Measurements from ENCODE around the gene ALKAL2.
"Not testable (repeated sequence)": the region's sequence is repeated elsewhere in the genome, so short reads cannot be mapped to it uniquely, and the experiment has no call there.

ALKAL2 gene, protein sequence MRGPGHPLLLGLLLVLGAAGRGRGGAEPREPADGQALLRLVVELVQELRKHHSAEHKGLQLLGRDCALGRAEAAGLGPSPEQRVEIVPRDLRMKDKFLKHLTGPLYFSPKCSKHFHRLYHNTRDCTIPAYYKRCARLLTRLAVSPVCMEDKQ

DNA sequence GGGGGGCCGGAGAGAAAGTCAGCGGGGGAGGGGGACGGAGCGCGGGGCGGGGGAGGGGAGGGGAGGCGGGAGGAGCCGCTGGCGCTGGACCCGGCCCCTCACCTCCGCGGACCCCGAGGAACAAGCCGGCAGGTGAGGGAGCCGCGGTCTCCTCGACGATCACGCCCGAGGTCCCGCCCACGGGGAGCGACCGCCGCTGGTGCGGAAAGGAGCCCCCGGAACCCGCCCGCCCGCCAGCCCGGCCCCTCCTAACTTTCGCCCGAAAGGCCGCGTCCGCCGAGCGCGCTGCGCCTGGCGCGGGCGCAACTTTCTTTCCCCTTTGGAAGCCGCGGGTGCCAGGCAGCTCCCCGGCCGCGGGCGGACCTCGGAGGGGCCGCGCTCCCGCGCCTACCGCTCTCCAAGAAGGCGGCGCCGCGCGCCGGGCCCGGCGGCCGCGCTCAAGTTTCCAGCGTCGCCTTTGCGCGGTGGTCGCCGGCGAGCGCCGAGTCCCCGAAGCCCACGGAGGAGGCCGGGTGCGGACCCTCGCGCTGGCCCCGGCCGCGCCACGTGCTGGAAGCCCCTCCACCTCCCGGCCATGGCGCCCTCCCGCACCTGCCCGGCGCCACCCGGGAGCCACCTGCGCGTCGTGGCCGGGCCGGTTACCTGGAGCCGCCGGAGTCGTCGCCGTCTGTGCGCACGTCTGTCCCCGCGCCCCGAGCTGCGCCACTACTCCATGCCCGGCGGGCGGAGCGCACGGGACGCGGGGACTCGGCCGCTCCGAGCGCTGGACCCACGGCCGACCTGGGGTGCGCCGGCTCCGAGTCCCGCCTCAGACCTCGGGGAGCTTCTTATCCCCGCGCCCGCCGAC, at the start of gene ALKAL2:
ALKAL2 (minus strand) TSS at position 181 of the 847 bp plus-strand sequence. CDS start 256 bp downstream, outside the sequence.
- TF ChIP-seq, protein P1, sequence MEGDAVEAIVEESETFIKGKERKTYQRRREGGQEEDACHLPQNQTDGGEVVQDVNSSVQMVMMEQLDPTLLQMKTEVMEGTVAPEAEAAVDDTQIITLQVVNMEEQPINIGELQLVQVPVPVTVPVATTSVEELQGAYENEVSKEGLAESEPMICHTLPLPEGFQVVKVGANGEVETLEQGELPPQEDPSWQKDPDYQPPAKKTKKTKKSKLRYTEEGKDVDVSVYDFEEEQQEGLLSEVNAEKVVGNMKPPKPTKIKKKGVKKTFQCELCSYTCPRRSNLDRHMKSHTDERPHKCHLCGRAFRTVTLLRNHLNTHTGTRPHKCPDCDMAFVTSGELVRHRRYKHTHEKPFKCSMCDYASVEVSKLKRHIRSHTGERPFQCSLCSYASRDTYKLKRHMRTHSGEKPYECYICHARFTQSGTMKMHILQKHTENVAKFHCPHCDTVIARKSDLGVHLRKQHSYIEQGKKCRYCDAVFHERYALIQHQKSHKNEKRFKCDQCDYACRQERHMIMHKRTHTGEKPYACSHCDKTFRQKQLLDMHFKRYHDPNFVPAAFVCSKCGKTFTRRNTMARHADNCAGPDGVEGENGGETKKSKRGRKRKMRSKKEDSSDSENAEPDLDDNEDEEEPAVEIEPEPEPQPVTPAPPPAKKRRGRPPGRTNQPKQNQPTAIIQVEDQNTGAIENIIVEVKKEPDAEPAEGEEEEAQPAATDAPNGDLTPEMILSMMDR (IDR thresholded peaks at IDR 0.05; ENCODE audit: borderline replicate concordance, control extremely low read depth, extremely low read depth, insufficient read depth, missing control alignments) = no peak
- peak; percentile 42 for DNase-seq (ENCODE audit: low spot score)
- in situ Hi-C loops (cut with MboI; ENCODE audit: low sequenced_read_pairs, unreplicated experiment) = no loop called here

DNA sequence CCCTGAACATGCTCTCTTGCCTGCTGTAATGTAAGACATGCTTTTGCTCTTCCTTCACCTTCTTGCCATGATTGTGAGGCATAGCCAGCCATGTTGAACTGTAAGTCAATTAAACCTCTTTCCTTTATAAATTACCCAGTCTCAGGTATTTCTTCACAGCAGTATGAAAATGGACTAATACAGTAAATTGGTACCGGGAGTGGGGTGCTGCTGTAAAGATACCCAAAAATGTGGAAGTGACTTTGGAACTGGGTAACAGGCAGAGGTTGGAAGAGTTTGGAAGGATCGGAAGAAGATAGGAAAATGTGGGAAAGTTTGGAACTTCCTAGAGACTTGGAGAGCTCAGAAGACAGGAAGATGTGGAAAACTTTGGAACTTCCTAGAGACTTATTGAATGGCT, 49.1 kb upstream of the ALKAL2 start:
- DNase-seq (ENCODE audit: low spot score); in situ Hi-C loops (cut with MboI; ENCODE audit: low sequenced_read_pairs, unreplicated experiment): not testable (repeated sequence)

DNA sequence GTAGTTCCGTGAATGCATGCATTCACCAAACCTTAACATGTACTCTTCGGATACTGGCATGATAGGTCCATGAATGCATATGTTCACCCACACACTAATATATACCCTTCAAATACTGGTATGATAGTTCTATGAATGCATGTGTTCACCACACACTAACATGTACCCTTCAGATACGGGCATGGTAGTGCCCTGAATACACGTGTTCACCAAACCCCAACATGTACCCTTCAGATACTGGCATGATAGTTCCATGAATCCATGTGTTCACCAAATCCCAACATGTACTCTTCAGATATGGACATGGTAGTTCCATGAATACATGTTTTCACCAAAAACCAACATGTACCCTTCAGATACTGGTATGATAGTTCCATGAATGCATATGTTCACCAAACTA, 48.5 kb upstream of the ALKAL2 start:
- no peak for DNase-seq (ENCODE audit: low spot score)
- in situ Hi-C loops (cut with MboI; ENCODE audit: low sequenced_read_pairs, unreplicated experiment) = no loop called here
- TF ChIP-seq, protein P1 (IDR thresholded peaks at IDR 0.05; ENCODE audit: borderline replicate concordance, control extremely low read depth, extremely low read depth, insufficient read depth, missing control alignments) = no peak

DNA sequence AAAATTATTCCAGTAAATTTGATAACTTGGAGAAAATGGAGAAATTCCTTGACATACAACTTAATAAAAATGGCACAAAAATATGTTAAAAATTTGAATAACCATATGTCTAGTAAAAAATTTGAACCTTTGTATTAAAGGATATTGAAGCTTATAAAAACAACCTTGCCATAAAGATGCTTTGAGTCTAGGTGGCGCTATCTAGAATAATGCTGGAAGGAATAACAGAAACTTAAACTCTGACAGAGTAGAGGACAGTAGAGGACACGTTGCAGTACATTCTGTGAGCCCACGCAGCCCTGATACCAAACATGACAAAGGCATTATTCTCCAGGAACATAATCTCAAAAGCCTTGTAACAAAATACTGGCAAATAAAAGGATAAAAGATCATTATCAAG, 44.7 kb upstream of the ALKAL2 start:
- TF ChIP-seq, protein P1 (IDR thresholded peaks at IDR 0.05; ENCODE audit: borderline replicate concordance, control extremely low read depth, extremely low read depth, insufficient read depth, missing control alignments) = no peak
- no peak for DNase-seq (ENCODE audit: low spot score)
- in situ Hi-C loops (cut with MboI; ENCODE audit: low sequenced_read_pairs, unreplicated experiment) = no loop called here

DNA sequence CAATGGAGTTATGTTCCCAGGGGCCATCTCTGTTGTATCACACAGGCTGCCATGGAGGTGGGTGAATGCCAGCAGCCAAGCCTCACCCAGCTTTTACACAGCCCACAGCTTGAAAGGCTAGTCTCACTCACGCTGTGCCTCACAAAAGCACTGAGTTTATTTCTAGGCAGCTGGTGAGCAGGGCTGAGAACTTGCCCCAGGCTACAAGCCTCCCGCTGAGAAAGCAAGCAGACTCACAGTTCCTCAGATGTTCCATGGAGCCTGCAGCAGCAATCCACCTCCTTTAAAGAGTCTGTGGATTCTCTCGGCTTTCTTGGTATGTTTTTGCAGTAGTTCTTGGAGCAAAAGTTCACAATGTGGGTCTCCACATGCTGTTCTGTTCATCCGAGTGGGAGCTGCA, 40.9 kb upstream of the ALKAL2 start:
- TF ChIP-seq, protein P1 (IDR thresholded peaks at IDR 0.05; ENCODE audit: borderline replicate concordance, control extremely low read depth, extremely low read depth, insufficient read depth, missing control alignments) = no peak
- no peak for DNase-seq (ENCODE audit: low spot score)
- in situ Hi-C loops (cut with MboI; ENCODE audit: low sequenced_read_pairs, unreplicated experiment) = no loop called here

DNA sequence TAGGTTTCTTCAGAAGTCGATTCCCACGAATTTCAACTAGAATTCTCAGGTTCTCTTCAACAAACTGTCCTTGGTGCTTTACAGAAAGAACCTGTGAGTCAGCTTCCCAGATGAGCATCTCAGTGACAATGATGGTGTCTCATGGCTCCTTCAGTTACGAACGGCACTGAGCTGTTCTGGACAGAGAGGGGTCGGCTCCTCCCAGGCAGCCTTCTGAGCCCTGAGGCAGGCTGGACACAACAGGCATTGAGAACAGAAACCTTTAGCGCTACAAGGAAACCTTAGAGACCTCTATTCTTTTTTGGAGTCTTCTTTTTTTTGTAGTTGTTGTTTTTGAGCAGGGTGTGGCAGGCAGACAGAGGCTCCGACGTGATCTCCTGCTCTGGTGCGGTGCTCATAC, 35.1 kb upstream of the ALKAL2 start:
- TF ChIP-seq, protein P1 (IDR thresholded peaks at IDR 0.05; ENCODE audit: borderline replicate concordance, control extremely low read depth, extremely low read depth, insufficient read depth, missing control alignments) = no peak
- in situ Hi-C loops (cut with MboI; ENCODE audit: low sequenced_read_pairs, unreplicated experiment) = no loop called here
- DNase-seq (ENCODE audit: low spot score) = no peak

DNA sequence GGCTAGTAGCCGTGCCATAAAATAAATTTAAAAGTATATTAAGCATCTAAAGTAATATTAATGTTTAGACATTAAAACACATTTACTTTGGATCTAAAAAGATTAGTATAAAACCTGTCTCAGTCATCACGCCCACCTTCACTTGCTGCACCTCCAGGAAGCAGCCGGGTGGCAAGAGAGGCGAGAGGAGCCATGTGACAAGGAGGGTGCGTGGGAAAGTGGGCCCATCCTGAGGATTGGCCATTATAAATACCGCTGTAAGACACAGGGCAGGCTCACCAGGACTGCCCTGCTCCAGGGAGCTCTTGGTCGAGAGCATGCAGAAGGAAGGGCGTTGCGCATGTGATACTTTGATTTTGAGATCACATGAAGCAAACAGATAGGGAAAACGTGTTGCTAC, 34.4 kb upstream of the ALKAL2 start:
- DNase-seq (ENCODE audit: low spot score) = no peak
- TF ChIP-seq, protein P1 (IDR thresholded peaks at IDR 0.05; ENCODE audit: borderline replicate concordance, control extremely low read depth, extremely low read depth, insufficient read depth, missing control alignments) = no peak
- in situ Hi-C loops (cut with MboI; ENCODE audit: low sequenced_read_pairs, unreplicated experiment) = no loop called here
